Astrocyte of the spinal cord (primary cell): Measurements from ENCODE around the gene LIPM.

ENCODE experiments used
- DNase-seq: peaks from one replicate; pipeline ENCODE4 v3.0.0; 2011; ENCODE audit warnings: low read depth, low spot score
- H3K4me3 ChIP-seq: 2 replicates; pipeline ENCODE4 v1.5.1; 2011; ENCODE audit warnings: low read depth, mild to moderate bottlenecking, low read length, moderate library complexity
- CTCF ChIP-seq: IDR thresholded peaks from 2 replicates; pipeline ENCODE4 v1.5.1; 2012; ENCODE audit warnings: low read depth, mild to moderate bottlenecking, low read length, inconsistent platforms
- in situ Hi-C: cut with HindIII; loops from 2 replicates; pipeline ENCODE4 v1.10.0; 2017; ENCODE audit warnings: low sequenced_read_pairs

LIPM gene

GRCh38 chr10:88786032-88786770 is 16.3 kb upstream of the LIPM start:
- TF ChIP-seq CTCF, result no peak

GRCh38 chr10:88787463-88787862 is 15.1 kb upstream of the LIPM start:
- no peak overlapping the region for H3K4me3 ChIP-seq
- no peak for DNase-seq
- in situ Hi-C loops, result no loop called here
- TF ChIP-seq CTCF, result no peak

More at GRCh38 chr10:88786032-88786770, 16.3 kb upstream of the LIPM start:
- no peak overlapping the region for H3K4me3 ChIP-seq
- in situ Hi-C loops, result no loop called here
- DNase-seq, result no peak

- no peak overlapping the region for H3K4me3 ChIP-seq
- no peak for TF ChIP-seq CTCF
- DNase-seq, result no peak
- in situ Hi-C loops, result no loop called here
Measured at GRCh38 chr10:88788924-88789323, 13.6 kb upstream of the LIPM start.

GRCh38 chr10:88791924-88792323 is 10.6 kb upstream of the LIPM start:
- H3K4me3 ChIP-seq, result no peak overlapping the region
- in situ Hi-C loops, result no loop called here
- peak; percentile 61 for TF ChIP-seq CTCF
- DNase-seq, result no peak

- in situ Hi-C loops, result no loop called here
- peak; percentile 41 for DNase-seq
- H3K4me3 ChIP-seq, result no peak overlapping the region
- no peak for TF ChIP-seq CTCF
Measured at GRCh38 chr10:88792661-88793060, 9.9 kb upstream of the LIPM start.

- DNase-seq, result peak; percentile 81
- in situ Hi-C loops, result no loop called here
Measured at GRCh38 chr10:88793712-88794299, 8.7 kb upstream of the LIPM start.

More at GRCh38 chr10:88793712-88794299, 8.7 kb upstream of the LIPM start:
- no peak for TF ChIP-seq CTCF
- H3K4me3 ChIP-seq, result no peak overlapping the region
